ENCODE measurements around the gene CLEC2B. TPM values are rescaled to one million over a fixed set of nuclear protein-coding genes. Genes with fewer than 3 reads are reported as not detected.
"Not testable (repeated sequence)": the region's sequence is repeated elsewhere in the genome, so short reads cannot be mapped to it uniquely, and the experiment has no call there.

CLEC2B gene
- total RNA-seq, 4 donors from 2014 or later, result 23.8 to 48.2 (median 31.5) TPM

DNA sequence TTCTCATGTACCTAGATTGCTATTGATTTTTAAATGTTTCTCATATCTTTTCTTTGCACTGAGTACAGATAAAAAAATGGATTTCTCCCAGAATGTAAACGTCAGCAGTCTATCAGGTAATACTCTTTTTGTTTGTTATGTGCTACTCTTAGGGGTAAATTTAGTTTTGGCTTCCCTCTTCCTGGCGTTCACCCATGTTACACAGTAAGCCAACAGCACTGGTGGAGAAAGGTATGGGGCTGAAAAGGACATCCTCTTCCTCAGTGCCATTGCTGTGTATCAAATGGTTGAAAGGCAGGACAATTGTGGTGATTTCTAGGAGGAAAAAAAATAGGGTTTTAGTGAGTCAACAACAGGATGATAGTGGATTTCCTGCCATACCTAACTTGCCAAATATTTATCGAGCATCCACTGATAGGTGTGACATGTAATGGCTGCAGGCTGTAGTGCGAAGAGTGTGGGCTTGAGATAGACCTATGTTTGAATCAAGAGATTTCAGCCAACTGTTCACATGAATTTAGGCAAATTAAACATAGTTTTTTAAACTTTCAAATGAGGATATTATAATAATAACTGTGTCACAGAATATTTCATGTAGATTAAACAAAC, 19.6 kb upstream of the CLEC2B start:
- ATAC-seq (ENCODE audit: low FRiP score) (no peak), DNase-seq (ENCODE audit: low spot score) (no peak)
- TF ChIP-seq CTCF (IDR thresholded peaks at IDR 0.05), result no peak

GRCh38 chr12:9883175-9883574, 14.0 kb upstream of the CLEC2B start:
- TF ChIP-seq CTCF (IDR thresholded peaks at IDR 0.05), result no peak
- no peak for ATAC-seq (ENCODE audit: low FRiP score)

GRCh38 chr12:9881988-9882387, 12.8 kb upstream of the CLEC2B start:
- ATAC-seq (ENCODE audit: low FRiP score) (no peak), DNase-seq (ENCODE audit: low spot score) (no peak)
- no peak for TF ChIP-seq CTCF (IDR thresholded peaks at IDR 0.05)

More at GRCh38 chr12:9883175-9883574, 14.0 kb upstream of the CLEC2B start:
- DNase-seq (ENCODE audit: low spot score), result no peak

DNA sequence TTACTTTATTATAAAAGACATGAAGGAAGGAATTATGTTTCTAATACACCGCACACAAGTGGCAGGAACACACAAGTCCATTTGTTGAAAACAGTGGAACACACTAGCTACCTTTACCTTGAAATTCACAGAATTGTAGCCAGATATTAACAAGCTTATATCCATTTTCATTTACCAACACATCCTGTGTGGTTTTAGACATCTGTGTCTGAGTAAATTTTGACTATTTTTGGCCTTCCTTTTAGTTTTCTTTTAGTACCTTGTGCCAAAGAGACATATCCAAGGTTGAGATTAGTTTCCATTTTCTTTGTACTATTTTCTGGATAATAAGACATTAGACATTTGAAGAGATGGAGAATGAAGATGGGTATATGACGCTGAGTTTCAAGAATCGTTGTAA, 12.1 kb upstream of the CLEC2B start, which contains the start of gene KLRF2:
Gene KLRF2, plus strand, starts transcription at position 244 of the 400 bp plus-strand sequence. Its CDS starts 107 bp downstream, at position 351.
- TF ChIP-seq CTCF (IDR thresholded peaks at IDR 0.05), result no peak

GRCh38 chr12:9880532-9881078, 11.5 kb upstream of the CLEC2B start:
- TF ChIP-seq CTCF (IDR thresholded peaks at IDR 0.05), result no peak
- DNase-seq (ENCODE audit: low spot score), result no peak
- ATAC-seq (ENCODE audit: low FRiP score), result no peak

More for the DNA sequence above, 12.1 kb upstream of the CLEC2B start, which contains the start of gene KLRF2:
- ATAC-seq (ENCODE audit: low FRiP score), result no peak
- DNase-seq (ENCODE audit: low spot score), result no peak

- not testable (repeated sequence) for ATAC-seq (ENCODE audit: low FRiP score); DNase-seq (ENCODE audit: low spot score)
These were observed 7.0 kb upstream of the CLEC2B start for GRCh38 chr12:9876120-9876519.

GRCh38 chr12:9872742-9873141, 3.6 kb upstream of the CLEC2B start:
- DNase-seq (ENCODE audit: low spot score) (no peak), ATAC-seq (ENCODE audit: low FRiP score) (no peak)
- no peak for TF ChIP-seq CTCF (IDR thresholded peaks at IDR 0.05)

All from omental fat pad (tissue), 4 donors.